Activated CD4-positive, alpha-beta memory T cell treated with anti-CD3 and anti-CD28 coated beads for 36 hours (primary cell): ENCODE data around the gene AKNA. TPM values are rescaled to one million over a fixed set of nuclear protein-coding genes. Genes with fewer than 3 reads are reported as not detected.
A peak's percentile ranks its signal among the peaks of the same experiment; 100 is the strongest.

ENCODE experiments used
- CTCF ChIA-PET: fragments of 350-600 bp; sonication (Branson Sonifier 250); formaldehyde crosslinking; loops from one replicate; lab custom pipeline; 2021; ENCODE audit warnings: antibody characterized with exemption, inconsistent platforms; lab: Charles Lee
- POLR2A ChIA-PET: fragments of 350-600 bp; sonication (Branson Sonifier 250); formaldehyde crosslinking; loops from one replicate; lab custom pipeline; 2021; ENCODE audit warnings: antibody characterized with exemption; lab: Charles Lee
- DNase-seq: peaks from one replicate; pipeline ENCODE4 v3.0.0-alpha.2; 2020
- H3K27ac Mint-ChIP-seq: one replicate; pipeline ENCODE4 v1.8.0; 2021; ENCODE audit warnings: mixed read lengths
- H3K27me3 Mint-ChIP-seq: one replicate; pipeline ENCODE4 v1.8.0; 2021; ENCODE audit warnings: mixed read lengths
- H3K36me3 Mint-ChIP-seq: one replicate; pipeline ENCODE4 v1.8.0; 2021; ENCODE audit warnings: mixed read lengths
- H3K4me1 Mint-ChIP-seq: one replicate; pipeline ENCODE4 v1.8.0; 2021; ENCODE audit warnings: low read depth, mixed read lengths
- H3K4me3 Mint-ChIP-seq: one replicate; pipeline ENCODE4 v1.8.0; 2021; ENCODE audit warnings: mild to moderate bottlenecking, mixed read lengths
- H3K9me3 Mint-ChIP-seq: one replicate; pipeline ENCODE4 v1.8.0; 2021; ENCODE audit warnings: mixed read lengths
- intact Hi-C: fragments of 100-400 bp; cut with micrococcal nuclease; formaldehyde crosslinking; loops from one replicate; pipeline ENCODE4 v1.15.1; 2023
- total RNA-seq, 2 experiments: library from RNA; stranded (reverse); gene quantifications; one replicate each; pipeline ENCODE4 v1.2.3, GENCODE V29; 2021

AKNA gene
- total RNA-seq, 2 experiments from 2014 or later = 127 to 130 TPM

DNA sequence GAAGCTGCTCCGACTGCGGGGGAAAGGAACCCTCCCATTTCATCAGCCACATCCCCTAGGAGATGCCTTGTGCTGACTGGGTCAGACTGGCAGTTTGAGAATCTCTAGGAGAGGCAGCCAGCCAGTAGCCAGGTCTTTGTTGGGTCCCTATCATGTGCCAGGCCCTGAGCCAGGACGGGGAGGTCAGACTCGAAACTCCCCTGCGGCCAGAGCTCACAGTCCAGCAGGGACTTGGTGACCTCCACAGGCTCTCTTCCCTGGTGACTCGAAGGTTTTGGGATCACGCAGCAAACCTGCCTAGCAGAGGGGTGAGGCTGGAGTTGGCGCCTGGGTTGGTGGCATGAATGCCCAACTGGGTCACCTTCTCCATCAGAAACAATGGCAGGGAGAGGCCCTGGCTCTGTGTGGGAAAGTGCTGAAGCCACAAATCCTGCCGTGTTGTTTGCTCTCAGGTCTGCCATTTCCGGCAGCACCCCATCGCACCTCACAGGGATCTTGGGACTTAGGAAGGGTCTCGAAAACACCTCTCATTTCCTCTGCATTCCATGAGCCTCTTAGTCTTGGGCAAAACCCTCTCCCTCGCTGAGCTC, 79.3 kb downstream of the AKNA start:
- DNase-seq = peak; percentile 1
- no peaks in the 10 kb centered on the region for H3K27me3 Mint-ChIP-seq
- peaks cover 4% of the 10 kb centered on the region for H3K4me1 Mint-ChIP-seq
- H3K4me3 Mint-ChIP-seq = no peak overlapping the region
- intact Hi-C loops = no loop called here
- H3K9me3 Mint-ChIP-seq = no peaks in the 10 kb centered on the region
- ChIA-PET CTCF (no interaction called here), POLR2A (no interaction called here)
- no peaks in the 10 kb centered on the region for H3K36me3 Mint-ChIP-seq
- H3K27ac Mint-ChIP-seq = no peak overlapping the region

DNA sequence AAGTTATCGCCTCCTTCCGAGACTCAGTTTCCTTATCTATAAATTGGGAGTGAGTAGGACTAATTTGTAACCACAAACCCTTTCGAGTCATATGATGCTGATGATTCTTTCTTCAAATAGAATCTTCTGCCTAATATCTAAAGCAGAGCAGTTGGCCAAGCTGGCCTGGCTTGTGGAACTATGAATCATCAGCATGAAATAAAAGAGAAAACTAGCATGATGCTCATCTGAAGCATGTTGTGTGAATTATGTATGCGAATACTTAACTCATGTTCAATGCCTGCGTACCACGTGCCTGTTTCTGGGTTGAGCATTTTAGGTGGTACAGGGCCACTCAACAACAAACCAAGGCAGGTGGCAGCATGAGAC, 79.9 kb downstream of the AKNA start:
- intact Hi-C loops = no loop called here
- Mint-ChIP-seq H3K9me3 (no peaks in the 10 kb centered on the region), H3K27me3 (no peaks in the 10 kb centered on the region), H3K4me1 (peaks cover 4% of the 10 kb centered on the region), H3K36me3 (no peaks in the 10 kb centered on the region), H3K27ac (no peak overlapping the region), H3K4me3 (no peak overlapping the region)
- peak; percentile 7 for DNase-seq
- ChIA-PET CTCF (no interaction called here), POLR2A (no interaction called here)

DNA sequence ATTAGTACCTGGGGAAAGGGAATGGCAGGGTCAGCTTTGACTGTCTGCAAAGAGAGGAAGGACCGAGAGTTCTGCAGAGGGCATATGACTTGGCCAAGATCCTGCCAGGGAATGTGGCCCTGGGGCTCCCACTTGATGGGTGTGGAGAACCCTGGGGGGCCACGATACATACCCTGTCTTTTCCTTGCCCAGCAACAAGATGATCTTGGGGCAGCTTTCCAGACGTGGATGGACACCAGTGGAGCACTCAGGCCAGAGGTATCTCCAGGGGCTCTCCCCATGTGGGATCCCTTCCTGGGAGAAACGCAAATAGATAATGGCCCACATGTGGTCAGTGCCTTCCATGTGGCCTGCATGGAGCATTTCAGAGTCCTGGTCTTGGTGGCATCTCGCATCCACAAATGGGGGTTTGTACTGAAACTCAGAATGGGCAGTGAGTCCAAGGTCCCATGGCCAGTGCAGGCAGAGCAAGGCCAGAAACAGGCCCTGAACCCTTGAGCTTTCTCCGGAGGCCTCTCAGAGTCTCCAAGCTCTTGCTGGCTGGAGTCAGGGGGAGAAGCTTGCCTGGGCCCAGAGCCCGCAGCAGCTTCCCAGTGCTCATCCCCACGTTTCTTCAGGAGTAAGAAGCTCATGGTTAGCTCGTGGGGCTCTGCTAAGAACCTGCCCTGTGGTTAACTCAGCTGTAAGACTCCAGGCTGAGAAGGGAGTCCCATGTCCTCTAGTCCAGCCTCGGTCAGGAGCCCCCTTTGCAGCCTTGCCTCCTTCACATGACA, 83.2 kb downstream of the AKNA start:
- H3K4me1 Mint-ChIP-seq = peaks cover 4% of the 10 kb centered on the region
- H3K27ac Mint-ChIP-seq = no peak overlapping the region
- no peaks in the 10 kb centered on the region for H3K9me3 Mint-ChIP-seq
- intact Hi-C loops = loop anchor here (1.0 kb wide), 2 partner anchors 149 to 222 kb away; partner anchors contain the start of gene COL27A1
- no peaks in the 10 kb centered on the region for H3K36me3 Mint-ChIP-seq
- H3K27me3 Mint-ChIP-seq = no peaks in the 10 kb centered on the region
- CTCF ChIA-PET = interaction anchor here (0.7 to 1.4 kb wide), 4 partner anchors 14 to 115 kb away, joined by 3 to 4 read pairs (median 4); no protein-coding TSS in a partner anchor
- DNase-seq = peak; percentile 4
- POLR2A ChIA-PET = no interaction called here
- no peak overlapping the region for H3K4me3 Mint-ChIP-seq

DNA sequence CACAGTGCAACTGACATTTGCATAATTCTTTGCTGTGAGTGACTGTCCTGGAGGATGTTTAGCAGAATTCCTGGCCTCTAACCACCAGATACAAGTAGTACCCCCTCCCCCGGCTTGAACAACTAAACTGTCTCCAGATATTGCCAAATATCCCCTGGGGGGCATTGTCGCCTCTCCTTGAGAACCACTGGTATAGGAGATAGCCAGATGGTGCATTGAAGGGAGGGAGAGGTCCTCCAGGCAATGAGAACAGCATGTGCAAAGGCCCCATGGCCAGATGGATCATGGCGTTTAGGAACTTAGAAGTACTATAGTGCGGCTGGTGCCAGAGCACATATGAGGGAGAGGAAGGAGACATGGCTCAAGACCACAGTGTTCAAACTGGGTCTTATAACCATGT, 83.8 kb downstream of the AKNA start:
- POLR2A ChIA-PET = no interaction called here
- Mint-ChIP-seq H3K27me3 (no peaks in the 10 kb centered on the region), H3K4me1 (peaks cover 4% of the 10 kb centered on the region), H3K27ac (no peak overlapping the region), H3K36me3 (no peaks in the 10 kb centered on the region), H3K4me3 (no peak overlapping the region), H3K9me3 (no peaks in the 10 kb centered on the region)
- peak; percentile 1 for DNase-seq
- CTCF ChIA-PET = interaction anchor here (1.1 to 1.4 kb wide), 2 partner anchors 13 to 47 kb away, joined by 3 to 4 read pairs; no protein-coding TSS in a partner anchor
- intact Hi-C loops = no loop called here

DNA sequence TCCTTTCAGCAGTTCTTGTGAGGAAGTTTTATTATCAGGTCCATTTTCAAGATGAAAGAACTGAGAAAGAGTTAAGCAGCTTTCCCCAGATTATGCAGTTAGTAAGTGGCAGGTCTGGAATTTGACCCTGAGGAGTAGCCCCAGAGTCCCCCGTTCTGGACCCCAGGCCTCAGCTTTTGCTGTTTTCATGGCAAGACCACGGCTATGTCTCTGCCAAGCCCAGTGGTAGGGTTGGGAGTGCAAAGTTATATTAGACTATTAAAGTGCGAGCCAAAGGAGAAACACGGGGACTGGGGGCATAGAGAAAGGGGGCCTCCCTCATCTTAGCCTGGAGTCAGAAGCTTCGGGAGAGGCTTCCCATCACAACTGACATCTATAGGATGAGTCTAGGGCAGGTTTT, 84.2 kb downstream of the AKNA start:
- DNase-seq = peak; percentile 2
- Mint-ChIP-seq H3K27me3 (no peaks in the 10 kb centered on the region), H3K27ac (no peak overlapping the region), H3K4me1 (peaks cover 4% of the 10 kb centered on the region), H3K9me3 (no peaks in the 10 kb centered on the region), H3K36me3 (no peaks in the 10 kb centered on the region), H3K4me3 (no peak overlapping the region)
- intact Hi-C loops = no loop called here
- POLR2A ChIA-PET = no interaction called here
- CTCF ChIA-PET = interaction anchor here (1.1 to 1.4 kb wide), 2 partner anchors 13 to 47 kb away, joined by 3 to 4 read pairs; no protein-coding TSS in a partner anchor

DNA sequence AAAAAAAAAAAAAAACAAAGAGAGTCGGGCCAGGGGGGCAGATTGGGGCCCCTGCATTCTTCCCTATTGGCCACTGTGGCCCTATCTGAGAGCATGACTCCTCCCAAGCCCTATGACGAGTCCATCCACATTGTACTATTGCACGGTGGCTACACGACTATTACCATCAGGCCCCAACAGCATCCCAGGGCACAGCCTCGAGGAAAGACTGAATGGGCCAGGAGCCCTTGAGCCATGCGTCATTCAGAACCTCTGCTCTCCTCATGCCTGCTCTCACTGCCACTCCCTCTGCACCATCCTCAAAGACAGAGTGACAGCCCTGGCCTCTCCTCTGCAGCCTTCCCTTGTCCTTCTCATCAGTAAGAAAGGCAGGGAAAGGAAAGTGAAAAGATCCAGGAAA, 85.1 kb downstream of the AKNA start:
- ChIA-PET POLR2A (no interaction called here), CTCF (no interaction called here)
- H3K36me3 Mint-ChIP-seq = no peaks in the 10 kb centered on the region
- no peaks in the 10 kb centered on the region for H3K27me3 Mint-ChIP-seq
- intact Hi-C loops = no loop called here
- no peaks in the 10 kb centered on the region for H3K9me3 Mint-ChIP-seq
- no peak for DNase-seq
- no peak overlapping the region for H3K4me3 Mint-ChIP-seq
- no peak overlapping the region for H3K27ac Mint-ChIP-seq
- peaks cover 4% of the 10 kb centered on the region for H3K4me1 Mint-ChIP-seq

DNA sequence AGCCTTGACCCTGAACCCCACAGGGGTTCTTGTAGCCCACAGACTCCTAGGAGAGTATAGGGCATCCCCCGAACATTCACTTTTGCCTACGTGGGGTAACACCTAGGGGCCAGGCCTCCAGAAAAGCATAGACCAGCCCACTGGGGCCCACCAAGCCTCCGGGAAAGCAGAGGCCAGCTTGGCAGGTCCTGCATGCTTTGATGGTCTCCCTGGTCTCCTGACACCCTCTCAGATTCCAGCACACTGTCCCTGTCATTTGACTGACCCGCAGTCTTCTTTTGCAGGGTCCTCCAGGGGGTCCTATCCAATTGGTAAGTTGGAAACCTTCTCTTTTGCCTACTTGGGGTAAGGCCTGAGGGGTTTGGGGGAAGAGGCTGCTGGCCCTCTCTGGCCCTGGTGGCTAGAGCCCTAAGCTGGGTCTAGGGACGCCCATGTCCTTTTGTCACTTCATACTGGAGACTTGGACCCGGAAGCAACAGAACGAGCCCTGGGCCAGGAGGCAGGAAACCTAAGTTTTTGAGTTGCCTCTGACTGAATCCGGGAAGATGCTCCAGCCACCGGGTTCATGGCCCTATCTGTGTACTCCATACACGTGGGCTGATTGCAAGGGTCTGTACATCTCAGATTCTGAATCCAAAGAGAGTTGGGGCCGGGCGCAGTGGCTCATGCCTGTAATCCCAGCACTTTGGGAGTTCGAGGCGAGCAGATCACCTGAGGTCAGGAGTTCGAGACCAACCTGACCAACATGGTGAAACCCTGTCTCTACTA, 85.8 kb downstream of the AKNA start:
- POLR2A ChIA-PET = no interaction called here
- DNase-seq = peak; percentile 5
- Mint-ChIP-seq H3K36me3 (no peaks in the 10 kb centered on the region), H3K27me3 (no peaks in the 10 kb centered on the region), H3K4me3 (no peak overlapping the region), H3K9me3 (no peaks in the 10 kb centered on the region), H3K4me1 (peaks cover 4% of the 10 kb centered on the region), H3K27ac (no peak overlapping the region)
- CTCF ChIA-PET = no interaction called here
- intact Hi-C loops = no loop called here

DNA sequence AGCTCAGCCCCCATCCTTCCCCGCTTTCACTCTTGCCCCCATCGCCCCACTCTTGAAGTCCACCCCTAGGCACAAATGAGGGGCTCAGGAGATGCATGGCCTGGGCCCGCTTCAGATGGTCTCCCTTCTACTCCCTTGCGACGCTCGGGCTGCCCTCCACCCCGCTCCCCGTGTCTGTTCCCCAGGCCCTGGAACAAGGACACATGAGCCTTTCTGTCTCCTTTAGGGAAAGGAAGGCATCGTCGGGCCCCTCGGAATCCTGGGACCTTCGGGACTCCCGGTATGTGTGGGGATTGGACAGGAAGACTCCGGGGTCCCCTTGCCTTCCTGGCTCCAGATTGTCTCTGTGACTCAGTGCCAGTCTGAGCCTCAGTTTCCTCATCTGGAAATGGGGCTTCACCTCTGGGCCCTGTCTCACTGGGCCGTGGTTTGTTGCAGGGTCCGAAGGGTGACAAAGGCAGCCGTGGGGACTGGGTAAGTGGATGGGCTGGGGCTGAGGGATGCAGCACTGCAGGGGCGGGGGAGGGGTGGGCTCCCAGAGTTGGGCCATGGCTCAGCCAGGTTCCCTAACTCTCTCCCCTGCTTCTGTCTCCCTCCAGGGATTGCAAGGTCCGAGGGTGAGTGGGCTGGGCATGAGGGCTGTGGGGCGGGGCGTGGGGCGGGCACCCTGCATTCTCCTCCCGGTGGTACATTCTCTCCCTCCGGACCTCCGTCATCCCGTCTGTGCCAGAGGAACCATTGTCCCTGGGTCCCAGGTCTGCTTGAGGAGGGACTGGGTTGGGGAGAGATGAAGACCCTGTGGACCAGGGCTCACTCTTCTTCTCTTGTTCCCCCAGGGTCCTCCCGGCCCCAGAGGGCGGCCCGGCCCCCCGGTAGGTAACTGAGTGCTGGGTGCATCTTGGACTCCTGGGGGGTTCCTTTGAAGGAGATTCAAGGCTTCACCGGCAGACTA, 86.7 kb downstream of the AKNA start:
- Mint-ChIP-seq H3K4me1 (peaks cover 4% of the 10 kb centered on the region), H3K27me3 (no peaks in the 10 kb centered on the region), H3K36me3 (peaks cover under 1% of the 10 kb centered on the region), H3K4me3 (no peak overlapping the region), H3K27ac (no peak overlapping the region), H3K9me3 (peaks cover 3% of the 10 kb centered on the region)
- POLR2A ChIA-PET = no interaction called here
- CTCF ChIA-PET = interaction anchor here (1.2 to 2.7 kb wide), 2 partner anchors 10 to 192 kb away, joined by 3 to 10 read pairs; no protein-coding TSS in a partner anchor
- DNase-seq = peak; percentile 8
- intact Hi-C loops = no loop called here

DNA sequence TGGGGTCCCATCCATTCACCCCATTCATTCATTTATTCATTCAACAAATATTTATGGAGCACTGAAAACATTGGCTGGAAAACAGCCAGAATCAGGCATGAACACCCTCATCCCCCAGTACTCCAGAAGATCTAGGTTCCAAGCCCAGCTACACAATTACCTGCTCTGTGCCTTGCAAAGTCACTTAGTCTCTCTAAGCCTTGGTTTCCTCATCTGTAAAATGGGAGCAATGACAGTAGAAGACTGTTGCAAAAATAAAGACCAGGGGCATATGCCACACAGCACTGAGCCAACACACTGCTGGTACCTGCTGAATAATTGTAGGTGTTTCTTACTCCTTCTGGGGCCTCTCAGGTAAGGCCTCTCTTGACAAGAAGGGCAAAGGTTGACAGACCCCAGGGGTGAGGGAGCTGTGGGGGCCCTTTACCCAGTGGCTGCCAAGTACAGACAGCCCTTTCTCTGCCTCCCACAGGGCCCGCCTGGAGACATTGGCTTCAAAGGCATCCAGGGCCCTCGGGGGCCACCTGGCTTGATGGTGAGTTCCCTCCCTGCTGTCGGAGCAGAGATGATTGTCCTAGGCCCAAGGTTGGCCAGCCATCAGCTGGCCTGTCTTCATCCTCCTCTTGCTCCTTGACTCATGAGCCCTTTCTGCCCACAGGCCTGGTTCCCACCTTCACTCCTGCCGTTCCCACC, 87.5 kb downstream of the AKNA start:
- H3K27ac Mint-ChIP-seq = no peak overlapping the region
- peak; percentile 3 for DNase-seq

DNA sequence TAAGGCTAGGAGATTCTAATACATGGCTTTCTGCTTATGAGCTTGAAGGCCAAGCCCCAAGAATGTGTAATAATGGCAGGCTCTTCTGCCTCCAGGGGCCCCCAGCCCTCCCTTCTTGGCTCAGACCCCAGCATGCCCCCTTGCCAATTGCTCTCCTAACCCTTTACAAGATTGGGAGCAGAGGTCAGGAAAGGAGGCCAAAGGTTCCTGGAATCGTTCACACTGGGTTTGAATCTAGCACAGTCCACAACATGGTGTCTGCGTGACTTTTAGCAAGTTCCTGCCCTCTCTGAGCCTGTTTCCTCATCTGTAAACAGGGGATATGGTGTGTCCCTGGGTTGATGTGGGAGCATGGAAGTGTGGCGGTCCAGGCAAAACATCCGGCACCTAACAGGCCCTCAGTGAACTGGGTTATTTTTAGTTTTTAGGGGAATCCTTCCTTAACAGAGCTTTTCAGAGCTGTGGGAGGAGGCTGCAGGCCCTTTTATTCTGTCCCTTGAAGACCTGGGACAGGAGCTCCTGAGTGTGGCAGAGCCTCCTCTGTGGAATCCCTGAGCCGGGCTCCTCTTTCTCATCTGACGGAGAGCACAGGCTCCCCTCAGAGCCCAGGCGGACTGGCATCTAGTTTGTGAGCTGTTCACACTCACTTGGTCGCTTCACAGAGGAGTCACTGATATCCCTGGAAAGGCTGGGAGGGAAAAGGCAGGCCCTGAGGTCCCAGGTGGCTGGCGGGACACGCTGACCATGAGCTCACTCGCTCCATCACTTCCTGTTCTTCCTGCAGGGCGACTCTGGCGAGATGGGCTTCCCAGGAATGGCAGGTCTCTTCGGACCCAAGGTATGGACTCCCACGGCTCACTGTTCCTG, 88.3 kb downstream of the AKNA start:
- intact Hi-C loops = no loop called here
- Mint-ChIP-seq H3K4me3 (no peak overlapping the region), H3K27me3 (no peaks in the 10 kb centered on the region), H3K36me3 (peaks cover 6% of the 10 kb centered on the region), H3K9me3 (peaks cover 17% of the 10 kb centered on the region), H3K27ac (no peak overlapping the region), H3K4me1 (no peaks in the 10 kb centered on the region)
- peak; percentile 3 for DNase-seq
- ChIA-PET CTCF (interaction anchor here (1.2 to 2.7 kb wide), 3 partner anchors 9 to 217 kb away, joined by 3 to 10 read pairs (median 5); no protein-coding TSS in a partner anchor), POLR2A (no interaction called here)

More for the DNA sequence above, 87.5 kb downstream of the AKNA start:
- Mint-ChIP-seq H3K9me3 (peaks cover 9% of the 10 kb centered on the region), H3K27me3 (no peaks in the 10 kb centered on the region), H3K36me3 (peaks cover 6% of the 10 kb centered on the region), H3K4me1 (no peaks in the 10 kb centered on the region), H3K4me3 (no peak overlapping the region)
- intact Hi-C loops = no loop called here
- ChIA-PET POLR2A (no interaction called here), CTCF (interaction anchor here (1.2 to 2.7 kb wide), 3 partner anchors 10 to 217 kb away, joined by 3 to 10 read pairs (median 5); no protein-coding TSS in a partner anchor)
